Measurements from ENCODE around the gene CCDC196. TPM values are rescaled to one million over a fixed set of nuclear protein-coding genes. Genes with fewer than 3 reads are reported as not detected.

CCDC196 gene, protein sequence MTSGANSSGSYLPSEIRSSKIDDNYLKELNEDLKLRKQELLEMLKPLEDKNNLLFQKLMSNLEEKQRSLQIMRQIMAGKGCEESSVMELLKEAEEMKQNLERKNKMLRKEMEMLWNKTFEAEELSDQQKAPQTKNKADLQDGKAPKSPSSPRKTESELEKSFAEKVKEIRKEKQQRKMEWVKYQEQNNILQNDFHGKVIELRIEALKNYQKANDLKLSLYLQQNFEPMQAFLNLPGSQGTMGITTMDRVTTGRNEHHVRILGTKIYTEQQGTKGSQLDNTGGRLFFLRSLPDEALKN
- not detected in 2 replicates for total RNA-seq

DNA sequence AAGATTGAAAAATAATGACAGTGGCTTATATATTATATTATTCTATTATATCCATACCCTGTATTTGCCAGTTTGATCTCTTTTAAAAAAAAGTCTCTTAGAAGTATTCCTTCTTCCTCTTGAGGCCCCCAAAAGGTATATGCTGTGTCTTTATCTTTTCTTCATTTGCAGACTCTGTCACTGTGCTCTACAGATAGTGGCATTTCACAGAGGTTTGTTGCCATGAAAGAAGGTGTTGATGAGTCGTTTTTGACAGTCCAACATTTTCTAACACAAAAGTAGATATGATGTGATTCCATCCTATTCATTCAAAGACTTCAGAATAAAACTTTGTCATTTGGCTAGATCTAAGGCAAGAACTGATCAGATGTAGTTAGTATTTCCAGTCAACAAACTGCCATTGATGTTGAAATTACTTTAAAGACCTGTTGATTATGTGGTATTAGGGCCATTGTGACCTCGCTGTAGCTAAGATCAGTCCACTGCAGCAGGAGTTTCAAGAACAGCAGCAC is at the start of gene CCDC196:
Gene CCDC196, plus strand, starts transcription at position 462 of the 512 bp plus-strand sequence. CDS start 132 bp downstream, outside the sequence.
- no peaks in the 10 kb centered on the region for H3K36me3 Mint-ChIP-seq (ENCODE audit: low read depth)
- DNase-seq (no peak), ATAC-seq (ENCODE audit: low read depth) (no peak)
- no peaks in the 10 kb centered on the region for H3K9me3 Mint-ChIP-seq
- H3K4me1 Mint-ChIP-seq = no peaks in the 10 kb centered on the region
- TF ChIP-seq, protein P1, sequence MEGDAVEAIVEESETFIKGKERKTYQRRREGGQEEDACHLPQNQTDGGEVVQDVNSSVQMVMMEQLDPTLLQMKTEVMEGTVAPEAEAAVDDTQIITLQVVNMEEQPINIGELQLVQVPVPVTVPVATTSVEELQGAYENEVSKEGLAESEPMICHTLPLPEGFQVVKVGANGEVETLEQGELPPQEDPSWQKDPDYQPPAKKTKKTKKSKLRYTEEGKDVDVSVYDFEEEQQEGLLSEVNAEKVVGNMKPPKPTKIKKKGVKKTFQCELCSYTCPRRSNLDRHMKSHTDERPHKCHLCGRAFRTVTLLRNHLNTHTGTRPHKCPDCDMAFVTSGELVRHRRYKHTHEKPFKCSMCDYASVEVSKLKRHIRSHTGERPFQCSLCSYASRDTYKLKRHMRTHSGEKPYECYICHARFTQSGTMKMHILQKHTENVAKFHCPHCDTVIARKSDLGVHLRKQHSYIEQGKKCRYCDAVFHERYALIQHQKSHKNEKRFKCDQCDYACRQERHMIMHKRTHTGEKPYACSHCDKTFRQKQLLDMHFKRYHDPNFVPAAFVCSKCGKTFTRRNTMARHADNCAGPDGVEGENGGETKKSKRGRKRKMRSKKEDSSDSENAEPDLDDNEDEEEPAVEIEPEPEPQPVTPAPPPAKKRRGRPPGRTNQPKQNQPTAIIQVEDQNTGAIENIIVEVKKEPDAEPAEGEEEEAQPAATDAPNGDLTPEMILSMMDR (IDR thresholded peaks at IDR 0.05) = no peak
- intact Hi-C loops (cut with micrococcal nuclease) = no loop called here
- CTCF ChIA-PET = no interaction called here
- H3K27me3 Mint-ChIP-seq = no peaks in the 10 kb centered on the region
- POLR2A ChIA-PET = no interaction called here
- H3K27ac Mint-ChIP-seq = no peak within 1 kb of the TSS
- H3K4me3 Mint-ChIP-seq = no peak within 1 kb of the TSS

DNA sequence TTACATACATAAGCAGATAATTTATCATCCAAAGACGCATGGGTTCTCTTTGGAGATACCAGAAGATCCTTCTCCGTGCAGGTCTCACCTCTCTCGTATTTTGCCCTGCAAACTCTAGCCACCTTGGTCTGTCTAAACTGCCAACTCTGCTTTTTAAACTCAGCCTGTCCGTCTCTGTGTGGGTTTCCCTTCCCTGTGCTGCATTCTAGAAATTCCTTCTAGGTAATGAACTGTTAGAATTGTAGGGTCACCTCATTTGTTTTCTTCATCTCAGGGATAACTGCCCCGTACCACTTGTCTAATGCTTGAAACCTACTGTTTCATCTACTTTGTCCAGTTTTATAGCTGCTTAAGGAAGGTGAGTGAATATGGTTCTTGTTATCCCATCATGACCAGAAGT is 45.4 kb upstream of the CCDC196 start:
- Mint-ChIP-seq H3K27ac (no peak overlapping the region), H3K4me1 (no peaks in the 10 kb centered on the region)
- CTCF ChIA-PET = no interaction called here

DNA sequence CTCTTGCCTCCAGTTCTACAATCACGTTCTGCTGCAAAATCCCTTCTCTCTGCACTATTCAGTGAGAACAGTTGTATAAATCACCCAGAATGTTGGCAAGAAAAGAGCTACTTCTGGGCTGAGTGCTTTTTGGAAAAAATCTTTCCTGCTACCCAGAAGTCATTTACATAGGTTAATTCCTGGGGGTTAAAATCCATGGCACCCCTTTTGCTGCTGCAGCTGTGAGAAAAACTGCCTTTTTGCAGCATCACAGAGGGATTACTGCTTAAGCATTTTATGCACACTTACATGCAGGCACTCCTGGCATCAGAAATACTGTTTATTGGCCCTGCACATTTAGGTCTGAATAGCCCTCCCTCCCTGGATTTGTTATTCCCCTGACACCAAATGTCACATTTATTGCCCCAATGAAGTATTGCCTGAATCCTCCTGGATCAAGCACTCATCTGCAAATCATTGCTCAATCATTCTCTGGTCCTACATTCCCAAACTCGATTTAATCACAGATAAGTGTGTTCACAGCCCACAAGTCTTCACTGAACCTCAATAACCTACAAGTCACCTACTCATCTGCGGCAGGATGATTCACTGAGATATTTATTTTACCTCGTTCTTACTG is 43.1 kb upstream of the CCDC196 start:
- DNase-seq (no peak), ATAC-seq (ENCODE audit: low read depth) (no peak)
- TF ChIP-seq, protein P1 (IDR thresholded peaks at IDR 0.05) = no peak
- H3K4me3 Mint-ChIP-seq = no peak overlapping the region
- H3K4me1 Mint-ChIP-seq = no peaks in the 10 kb centered on the region
- ChIA-PET POLR2A (no interaction called here), CTCF (no interaction called here)
- H3K27me3 Mint-ChIP-seq = no peaks in the 10 kb centered on the region
- H3K27ac Mint-ChIP-seq = no peak overlapping the region
- H3K36me3 Mint-ChIP-seq (ENCODE audit: low read depth) = peaks cover 2% of the 10 kb centered on the region
- intact Hi-C loops (cut with micrococcal nuclease) = no loop called here
- peaks cover 24% of the 10 kb centered on the region for H3K9me3 Mint-ChIP-seq

More for the DNA sequence above, 45.4 kb upstream of the CCDC196 start:
- DNase-seq (no peak), ATAC-seq (ENCODE audit: low read depth) (no peak)
- intact Hi-C loops (cut with micrococcal nuclease) = no loop called here
- POLR2A ChIA-PET = no interaction called here
- TF ChIP-seq, protein P1 (IDR thresholded peaks at IDR 0.05) = no peak
- H3K36me3 Mint-ChIP-seq (ENCODE audit: low read depth) = peaks cover 2% of the 10 kb centered on the region
- peaks cover 27% of the 10 kb centered on the region for H3K9me3 Mint-ChIP-seq
- no peak overlapping the region for H3K4me3 Mint-ChIP-seq
- H3K27me3 Mint-ChIP-seq = no peaks in the 10 kb centered on the region

DNA sequence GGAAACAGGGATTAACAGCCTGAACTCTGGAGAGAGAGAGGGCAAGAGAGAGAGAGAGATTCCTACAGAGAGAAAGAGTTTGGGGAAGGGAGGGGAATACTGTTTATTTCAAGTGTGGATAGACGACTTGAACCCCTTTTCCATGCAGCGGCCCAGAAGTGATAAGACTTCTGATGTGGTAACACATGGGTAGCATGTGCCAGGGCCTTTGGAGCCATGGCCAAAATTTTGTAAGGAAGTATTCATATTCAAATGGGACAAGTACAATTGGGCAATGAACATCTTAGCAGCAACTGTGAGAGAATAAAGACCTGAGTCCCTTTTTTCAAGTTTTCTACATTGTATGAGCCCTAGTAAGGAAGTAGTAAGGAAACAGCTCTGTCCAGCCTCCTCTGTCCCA is 42.4 kb upstream of the CCDC196 start:
- Mint-ChIP-seq H3K9me3 (peaks cover 21% of the 10 kb centered on the region), H3K27ac (no peak overlapping the region), H3K36me3 (ENCODE audit: low read depth) (peaks cover 2% of the 10 kb centered on the region), H3K4me1 (no peaks in the 10 kb centered on the region), H3K27me3 (no peaks in the 10 kb centered on the region), H3K4me3 (no peak overlapping the region)
- DNase-seq (no peak), ATAC-seq (ENCODE audit: low read depth) (no peak)
- ChIA-PET CTCF (no interaction called here), POLR2A (no interaction called here)
- intact Hi-C loops (cut with micrococcal nuclease) = no loop called here
- TF ChIP-seq, protein P1 (IDR thresholded peaks at IDR 0.05) = no peak

DNA sequence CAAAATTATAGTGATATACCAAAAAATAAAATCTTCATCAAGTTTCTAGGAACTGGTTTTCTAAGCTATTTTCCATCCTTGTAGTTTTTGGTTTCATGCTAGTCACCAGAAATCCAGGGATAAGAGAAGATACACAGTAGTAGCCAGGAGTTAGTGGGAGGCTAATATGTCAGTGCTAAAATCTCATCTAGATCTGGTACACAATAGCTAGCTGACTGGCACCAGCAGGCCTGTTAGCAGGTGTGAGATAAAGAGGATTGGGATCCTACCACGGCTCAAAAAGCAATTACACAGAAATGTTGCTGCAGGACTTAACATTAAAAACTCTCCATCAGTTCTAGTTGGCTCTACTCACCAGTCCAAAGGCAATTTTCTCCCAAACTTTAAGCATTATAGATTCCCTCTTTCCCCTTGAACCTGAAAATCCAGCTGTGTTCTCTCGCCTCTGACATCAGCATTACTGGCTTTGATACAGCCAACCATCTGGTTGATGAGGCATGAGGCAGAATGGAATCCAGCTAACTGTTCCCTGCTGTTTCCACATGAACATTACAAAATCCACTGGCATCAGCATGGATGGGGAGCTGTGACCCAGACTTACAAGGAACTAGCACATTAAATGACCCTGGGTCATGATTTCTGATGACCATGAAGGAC is 41.8 kb upstream of the CCDC196 start:
- CTCF ChIA-PET = no interaction called here
- DNase-seq = no peak
- TF ChIP-seq, protein P1 (IDR thresholded peaks at IDR 0.05) = no peak
- Mint-ChIP-seq H3K4me1 (no peaks in the 10 kb centered on the region), H3K27me3 (no peaks in the 10 kb centered on the region), H3K36me3 (ENCODE audit: low read depth) (peaks cover 2% of the 10 kb centered on the region), H3K9me3 (peaks cover 19% of the 10 kb centered on the region), H3K4me3 (no peak overlapping the region), H3K27ac (no peak overlapping the region)
- no peak for ATAC-seq (ENCODE audit: low read depth)
- intact Hi-C loops (cut with micrococcal nuclease) = no loop called here
- POLR2A ChIA-PET = no interaction called here
